Trophoblast cell (in vitro differentiated cells and primary cell): ENCODE results near the gene UBLCP1.

ENCODE experiments used
- DNase-seq, 2 donors: peaks; one replicate each; pipeline ENCODE4 v3.0.0-alpha.2; 2016
- H2AFZ ChIP-seq: 2 replicates; pipeline ENCODE4 v1.6.1; 2013; ENCODE audit warnings: low read length, moderate library complexity, mild to moderate bottlenecking; ENCODE audit not compliant: insufficient read depth, poor library complexity
- H2AK5ac ChIP-seq: 2 replicates; pipeline ENCODE4 v1.6.1; 2013; ENCODE audit warnings: mild to moderate bottlenecking, low read length
- H2BK120ac ChIP-seq: 2 replicates; pipeline ENCODE4 v1.6.1; 2013; ENCODE audit warnings: low read length, mild to moderate bottlenecking, moderate library complexity; ENCODE audit not compliant: insufficient read depth, poor library complexity
- H2BK12ac ChIP-seq: 2 replicates; pipeline ENCODE4 v1.6.1; 2013; ENCODE audit warnings: mild to moderate bottlenecking, low read length, moderate library complexity
- H2BK5ac ChIP-seq: 2 replicates; pipeline ENCODE4 v1.6.1; 2013; ENCODE audit warnings: low read length, low read depth, moderate library complexity, mild to moderate bottlenecking; ENCODE audit not compliant: poor library complexity
- H3K14ac ChIP-seq: 2 replicates; pipeline ENCODE4 v1.6.1; 2013; ENCODE audit warnings: mild to moderate bottlenecking, low read length
- H3K18ac ChIP-seq: 2 replicates; pipeline ENCODE4 v1.6.1; 2013; ENCODE audit warnings: mild to moderate bottlenecking, low read length
- H3K23ac ChIP-seq: 2 replicates; pipeline ENCODE4 v1.6.1; 2013; ENCODE audit warnings: low read length
- H3K27ac ChIP-seq: 2 replicates; pipeline ENCODE4 v1.5.1; 2013; ENCODE audit warnings: low read depth, mild to moderate bottlenecking, inconsistent platforms, low read length, moderate library complexity
- H3K27me3 ChIP-seq: 2 replicates; pipeline ENCODE4 v1.6.1; 2013; ENCODE audit warnings: inconsistent platforms, mild to moderate bottlenecking, low read length, moderate library complexity; ENCODE audit not compliant: insufficient read depth
- H3K36me3 ChIP-seq, 2 experiments: 1 replicate in 1 of 2; 2 replicates in 1 of 2; pipeline ENCODE4 v1.6.1; 2013; ENCODE audit warnings: low read length in 2 of 2, mild to moderate bottlenecking in 2 of 2, moderate library complexity in 1 of 2; ENCODE audit not compliant: insufficient read depth in 2 of 2, control insufficient read depth in 1 of 2
- H3K4ac ChIP-seq: 2 replicates; pipeline ENCODE4 v1.6.1; 2013; ENCODE audit warnings: low read depth, mild to moderate bottlenecking, low read length, moderate library complexity
- H3K4me1 ChIP-seq, 2 experiments: 1 replicate in 1 of 2; 2 replicates in 1 of 2; pipeline ENCODE4 v1.6.1; 2013; ENCODE audit warnings: low read length in 2 of 2, mild to moderate bottlenecking in 2 of 2, moderate library complexity in 1 of 2; ENCODE audit not compliant: insufficient read depth in 2 of 2, control insufficient read depth in 1 of 2
- H3K4me2 ChIP-seq: 2 replicates; pipeline ENCODE4 v1.6.1; 2013; ENCODE audit warnings: inconsistent platforms, mild to moderate bottlenecking, low read length, moderate library complexity
- H3K4me3 ChIP-seq: 2 replicates; pipeline ENCODE4 v1.5.1; 2013; ENCODE audit warnings: mild to moderate bottlenecking, low read depth, low read length, inconsistent platforms
- H3K79me1 ChIP-seq: one replicate; pipeline ENCODE4 v1.6.1; 2013; ENCODE audit warnings: low read length
- H3K79me2 ChIP-seq: 2 replicates; pipeline ENCODE4 v1.6.1; 2013; ENCODE audit warnings: low read length, mild to moderate bottlenecking; ENCODE audit not compliant: control insufficient read depth, insufficient read depth, poor library complexity
- H3K9ac ChIP-seq: 2 replicates; pipeline ENCODE4 v1.6.1; 2013; ENCODE audit warnings: mild to moderate bottlenecking, low read length
- H3K9me3 ChIP-seq: 2 replicates; pipeline ENCODE4 v1.6.1; 2013; ENCODE audit warnings: low read depth, mild to moderate bottlenecking, control low read depth, inconsistent platforms, low read length; ENCODE audit not compliant: insufficient read depth
- H4K12ac ChIP-seq: 2 replicates; pipeline ENCODE4 v1.6.1; 2013; ENCODE audit warnings: low read depth, mild to moderate bottlenecking, low read length, moderate library complexity
- H4K8ac ChIP-seq: 2 replicates; pipeline ENCODE4 v1.6.1; 2013; ENCODE audit warnings: low read depth, mild to moderate bottlenecking, low read length, moderate library complexity
- H4K91ac ChIP-seq: one replicate; pipeline ENCODE4 v1.6.1; 2013; ENCODE audit warnings: low read depth, mild to moderate bottlenecking, low read length, moderate library complexity
- WGBS: extraction: QIAGEN DNeasy Blood & Tissue Kit; methylation state at CpG from one replicate; pipeline ENCODE4 v1.1.7; 2013; ENCODE audit warnings: missing lambda C conversion rate; ENCODE audit not compliant: insufficient read length, insufficient coverage; ENCODE audit errors: extremely low coverage; 5-methylcytosine and 5-hydroxymethylcytosine counted together

Gene UBLCP1

DNA sequence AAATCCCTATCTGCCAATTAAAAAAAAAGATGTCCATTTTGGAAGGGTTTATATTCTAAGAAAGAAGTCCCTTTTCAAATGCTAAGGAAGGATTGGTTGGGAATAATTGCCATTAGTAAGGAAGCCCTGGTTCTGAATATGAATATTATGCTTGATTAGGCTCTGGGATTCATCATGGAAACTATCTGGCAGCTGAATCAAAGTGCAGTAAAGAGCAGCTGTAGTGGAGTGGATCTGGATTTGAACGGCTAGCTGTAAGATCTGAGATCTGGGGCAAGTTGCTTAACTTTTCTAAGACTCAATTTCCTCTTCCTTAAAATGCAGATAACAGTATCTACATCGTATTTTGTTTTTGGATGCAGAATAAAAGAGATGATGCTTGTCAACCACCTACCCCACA is 56.7 kb downstream of the UBLCP1 start:
- Histone ChIP-seq H3K4me1 (no peaks in the 10 kb centered on the region), H2AK5ac (no peak overlapping the region), H3K4me3 (no peak overlapping the region), H3K27me3 (no peaks in the 10 kb centered on the region), H3K27ac (no peak overlapping the region), H3K4me2 (no peak overlapping the region), H2BK120ac (no peak overlapping the region), H3K79me2 (no peaks in the 10 kb centered on the region), H3K36me3 (no peaks in the 10 kb centered on the region), H3K4ac (no peak overlapping the region), H3K23ac (no peak overlapping the region), H3K79me1 (no peaks in the 10 kb centered on the region), H4K91ac (no peak overlapping the region), H3K9ac (no peak overlapping the region), H3K9me3 (peaks cover 2% of the 10 kb centered on the region), H2AFZ (no peak overlapping the region), H2BK5ac (no peak overlapping the region), H4K8ac (no peak overlapping the region), H3K18ac (no peak overlapping the region), H4K12ac (no peak overlapping the region), H2BK12ac (no peak overlapping the region), H3K14ac (no peak overlapping the region)
- no peak for DNase-seq
- no CpG with 5 or more reads among the region's 2 CpGs for WGBS

GRCh38 chr5:159322180-159322579 is 59.1 kb downstream of the UBLCP1 start:
- no peaks in the 10 kb centered on the region for H3K79me2 ChIP-seq
- H2BK120ac ChIP-seq = no peak overlapping the region
- no peak overlapping the region for H3K4me2 ChIP-seq
- H2BK12ac ChIP-seq = no peak overlapping the region
- no peak for DNase-seq
- H3K9me3 ChIP-seq = peaks cover 2% of the 10 kb centered on the region
- no peak overlapping the region for H4K8ac ChIP-seq
- H4K91ac ChIP-seq = no peak overlapping the region
- no peak overlapping the region for H3K23ac ChIP-seq
- no peak overlapping the region for H3K27ac ChIP-seq
- H3K4me1 ChIP-seq = no peaks in the 10 kb centered on the region
- H3K4me3 ChIP-seq = no peak overlapping the region
- H3K18ac ChIP-seq = no peak overlapping the region
- H3K9ac ChIP-seq = no peak overlapping the region
- H2BK5ac ChIP-seq = no peak overlapping the region
- H3K36me3 ChIP-seq = no peaks in the 10 kb centered on the region
- no peak overlapping the region for H3K14ac ChIP-seq
- no peak overlapping the region for H4K12ac ChIP-seq
- no peak overlapping the region for H2AK5ac ChIP-seq
- no CpG with 5 or more reads among the region's 6 CpGs for WGBS
- no peaks in the 10 kb centered on the region for H3K27me3 ChIP-seq
- H3K4ac ChIP-seq = no peak overlapping the region
- H2AFZ ChIP-seq = no peak overlapping the region
- no peaks in the 10 kb centered on the region for H3K79me1 ChIP-seq

GRCh38 chr5:159324102-159324755 is 61.1 kb downstream of the UBLCP1 start:
- Histone ChIP-seq H2BK12ac (no peak overlapping the region), H3K36me3 (no peaks in the 10 kb centered on the region), H3K9me3 (peaks cover 4% of the 10 kb centered on the region), H3K14ac (no peak overlapping the region), H3K4ac (no peak overlapping the region), H3K79me2 (no peaks in the 10 kb centered on the region), H3K4me2 (no peak overlapping the region), H3K4me1 (no peaks in the 10 kb centered on the region), H2BK120ac (no peak overlapping the region), H3K79me1 (no peaks in the 10 kb centered on the region), H3K27me3 (no peaks in the 10 kb centered on the region), H4K12ac (no peak overlapping the region), H3K27ac (no peak overlapping the region), H3K4me3 (no peak overlapping the region), H2AFZ (no peak overlapping the region), H3K23ac (no peak overlapping the region), H4K8ac (no peak overlapping the region), H4K91ac (no peak overlapping the region), H2AK5ac (no peak overlapping the region), H3K9ac (no peak overlapping the region), H2BK5ac (no peak overlapping the region), H3K18ac (no peak overlapping the region)
- DNase-seq = no peak
- no CpG with 5 or more reads among the region's 3 CpGs for WGBS

GRCh38 chr5:159324986-159325385 is 61.9 kb downstream of the UBLCP1 start:
- Histone ChIP-seq H3K9me3 (peaks cover 4% of the 10 kb centered on the region), H3K79me2 (no peaks in the 10 kb centered on the region), H3K4ac (no peak overlapping the region), H4K91ac (no peak overlapping the region), H2AK5ac (no peak overlapping the region), H4K8ac (no peak overlapping the region), H3K27me3 (no peaks in the 10 kb centered on the region), H3K4me3 (no peak overlapping the region), H3K36me3 (no peaks in the 10 kb centered on the region), H2BK5ac (no peak overlapping the region), H3K14ac (no peak overlapping the region), H2BK12ac (no peak overlapping the region), H3K4me1 (no peaks in the 10 kb centered on the region), H4K12ac (no peak overlapping the region), H3K23ac (no peak overlapping the region), H2AFZ (no peak overlapping the region), H3K79me1 (no peaks in the 10 kb centered on the region), H3K4me2 (no peak overlapping the region), H2BK120ac (no peak overlapping the region), H3K18ac (no peak overlapping the region), H3K27ac (no peak overlapping the region), H3K9ac (no peak overlapping the region)
- WGBS = no CpG with 5 or more reads among the region's 4 CpGs
- no peak for DNase-seq
